Measurements from ENCODE around the gene TNS1.

The TNS1 gene

DNA sequence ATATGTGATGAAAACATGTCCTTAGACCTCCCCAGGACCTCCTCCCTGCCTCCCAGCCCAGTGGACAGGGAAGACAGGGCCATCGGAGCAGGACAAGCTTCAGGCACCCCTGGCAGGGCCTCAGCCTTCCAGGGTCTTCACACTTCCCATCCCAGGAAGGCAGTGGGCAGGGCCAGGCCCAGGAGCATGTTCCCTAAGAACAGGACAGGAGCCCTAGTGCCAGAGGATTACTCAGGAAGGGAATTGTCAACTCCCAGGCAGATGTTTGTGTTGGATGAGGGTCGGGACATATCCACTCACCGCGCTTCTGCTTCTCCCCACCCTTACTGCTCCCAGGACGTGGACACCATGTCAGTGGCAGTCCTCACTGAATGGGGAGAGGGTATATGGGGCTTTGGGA lies 138.9 kb downstream of the TNS1 start:
- no peak for DNase-seq

DNA sequence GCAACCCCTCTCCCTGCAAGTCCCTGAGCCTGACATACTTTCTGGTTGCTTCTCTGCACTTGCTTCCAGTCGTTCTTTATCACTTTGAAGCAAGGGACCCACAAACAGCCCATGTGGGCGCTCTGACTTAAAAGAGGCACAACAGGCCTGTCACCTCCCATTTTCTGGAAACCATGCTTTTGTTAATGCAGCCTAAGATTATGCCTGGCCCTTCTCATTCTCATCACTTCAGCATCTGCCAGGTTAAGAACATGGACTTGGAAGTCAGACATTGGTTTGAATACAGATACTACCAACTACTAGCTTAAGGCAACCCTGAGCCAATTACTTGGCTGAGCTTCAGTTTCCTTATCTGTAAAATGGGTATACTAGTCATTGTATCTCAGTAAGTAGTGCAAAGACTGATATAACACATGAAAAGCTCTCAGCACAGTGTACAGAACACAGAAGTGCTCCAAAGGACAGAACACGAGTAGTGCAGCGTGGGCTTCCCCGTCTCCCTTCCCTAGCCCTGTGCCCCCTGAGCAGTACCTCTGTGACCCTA lies 141.4 kb downstream of the TNS1 start:
- DNase-seq: no peak

DNA sequence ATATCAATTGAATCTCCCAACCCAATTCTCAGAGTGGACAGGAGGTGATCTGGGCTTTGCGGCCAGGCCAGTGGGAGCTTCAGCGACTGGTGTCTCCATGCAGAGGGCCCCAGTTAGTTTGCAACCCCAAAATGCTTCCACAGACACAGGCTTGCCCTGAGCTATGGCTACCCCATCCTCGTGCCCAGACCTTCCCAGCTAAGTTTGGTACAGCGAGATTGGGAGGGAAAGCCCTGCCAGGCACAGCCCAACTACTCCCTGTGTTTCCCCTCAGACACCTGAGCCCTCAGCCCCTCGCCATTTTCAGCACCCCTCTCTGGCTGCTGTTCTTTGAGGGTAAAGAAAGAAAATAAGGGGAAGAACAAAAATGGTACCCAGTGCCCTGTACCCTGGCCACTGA lies 142.9 kb downstream of the TNS1 start:
- no peak for DNase-seq

DNA sequence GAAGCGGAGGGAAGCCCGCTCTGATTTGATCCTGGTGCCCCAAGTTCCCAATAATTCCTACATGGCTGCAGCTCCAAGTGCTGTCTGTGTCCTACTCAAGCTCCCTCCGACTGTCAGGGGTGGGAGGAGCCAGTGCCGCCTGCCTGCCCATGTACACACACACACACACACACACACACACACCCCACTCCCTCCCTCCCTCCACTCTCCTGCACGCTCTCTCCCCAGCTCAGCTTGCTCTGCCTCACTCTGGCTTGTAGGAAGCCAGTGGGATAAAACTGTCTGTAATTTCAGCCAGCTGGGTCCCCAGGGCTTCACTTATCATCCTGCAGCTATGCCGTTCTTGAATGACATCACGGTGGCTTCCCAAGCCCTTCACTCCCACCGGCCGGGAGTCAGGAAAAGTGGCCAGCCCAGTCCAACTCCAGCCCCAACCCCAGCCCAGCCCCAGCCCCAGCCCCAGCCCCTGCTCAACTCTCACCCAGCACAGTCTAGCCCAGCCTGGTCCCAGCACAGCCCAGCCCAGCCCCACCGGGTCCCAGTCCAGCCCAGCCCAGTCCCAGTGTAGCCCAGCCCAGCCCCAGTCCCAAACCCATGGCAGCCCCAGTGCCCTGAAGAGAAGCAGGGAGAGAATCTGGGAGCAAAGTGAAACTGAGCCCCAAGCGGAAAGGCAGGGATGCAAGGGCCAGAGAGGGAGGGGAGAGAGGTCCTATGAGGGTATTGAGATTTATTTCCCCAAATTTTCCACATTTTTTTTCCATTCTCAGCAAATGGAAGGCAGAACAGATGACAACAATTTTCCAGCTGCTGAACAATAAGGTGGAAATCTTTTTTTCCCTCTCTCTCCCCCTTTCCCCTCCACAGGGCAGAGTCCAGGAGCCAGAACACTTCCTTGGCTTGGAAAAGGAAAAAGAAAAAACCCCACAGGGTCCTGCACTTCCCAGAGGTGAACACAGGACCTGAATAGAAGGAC lies 144.0 kb downstream of the TNS1 start:
- no peak for DNase-seq

DNA sequence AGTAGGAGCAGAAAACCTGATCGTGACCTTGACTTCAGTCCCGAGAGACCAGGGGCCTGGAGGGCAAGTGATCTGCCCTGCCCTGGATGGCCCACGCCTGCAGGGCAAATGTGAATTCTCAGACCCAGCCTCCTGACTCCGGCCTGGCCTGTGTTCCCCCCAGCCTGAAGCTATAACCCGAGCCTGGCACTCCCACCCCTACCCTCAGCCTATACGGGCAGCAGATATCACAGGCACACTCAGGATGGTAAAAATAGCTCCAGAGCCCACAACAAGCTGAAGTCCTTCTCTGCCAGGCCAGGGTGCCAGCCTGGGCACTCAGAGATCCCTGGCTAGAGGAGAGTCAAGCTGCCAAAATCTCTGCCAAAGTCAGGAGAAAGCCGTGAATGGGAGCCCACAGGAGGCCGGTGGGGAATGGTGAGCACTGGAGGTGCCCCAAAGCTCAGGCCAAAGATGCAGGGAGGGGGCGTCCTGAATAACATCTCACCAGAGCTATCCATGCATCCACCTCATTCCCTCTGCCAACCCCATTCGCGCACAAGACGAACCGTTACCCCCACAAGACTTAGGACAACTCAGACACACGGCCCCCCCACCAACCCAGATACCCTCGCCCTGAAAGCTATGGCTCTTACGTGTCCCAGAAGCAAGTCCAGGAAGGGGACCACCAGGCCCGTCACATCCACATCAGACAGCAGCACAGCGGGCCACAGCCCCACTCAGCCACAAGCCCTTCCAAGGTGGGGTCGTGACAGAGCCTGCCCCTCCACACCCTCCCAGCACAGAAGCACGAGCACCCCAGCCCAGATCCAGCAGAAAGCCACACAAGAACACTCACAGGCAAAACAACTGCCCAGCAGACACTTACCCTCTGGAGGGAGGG lies 144.9 kb downstream of the TNS1 start:
- DNase-seq: no peak

DNA sequence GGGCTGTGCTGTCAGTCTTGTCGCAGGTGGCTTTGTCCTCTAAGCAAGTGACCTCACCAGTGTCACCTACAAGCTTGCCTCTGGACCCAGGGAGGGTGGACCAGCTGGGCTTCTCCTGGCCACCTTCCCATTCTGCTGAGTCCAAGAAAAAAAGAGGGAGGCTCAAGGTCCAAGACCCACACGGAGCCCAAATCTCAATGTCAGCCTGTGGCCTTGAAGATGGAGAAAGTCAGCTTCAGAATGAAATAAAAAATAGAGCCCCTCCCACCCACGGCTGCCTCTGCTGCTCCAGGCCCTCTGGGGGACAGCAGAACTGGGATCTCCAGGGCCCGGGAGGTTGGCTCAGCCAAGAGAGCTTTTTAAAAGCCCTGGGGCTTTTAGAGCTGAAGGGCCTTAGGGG lies 145.9 kb downstream of the TNS1 start:
- no peak for DNase-seq

DNA sequence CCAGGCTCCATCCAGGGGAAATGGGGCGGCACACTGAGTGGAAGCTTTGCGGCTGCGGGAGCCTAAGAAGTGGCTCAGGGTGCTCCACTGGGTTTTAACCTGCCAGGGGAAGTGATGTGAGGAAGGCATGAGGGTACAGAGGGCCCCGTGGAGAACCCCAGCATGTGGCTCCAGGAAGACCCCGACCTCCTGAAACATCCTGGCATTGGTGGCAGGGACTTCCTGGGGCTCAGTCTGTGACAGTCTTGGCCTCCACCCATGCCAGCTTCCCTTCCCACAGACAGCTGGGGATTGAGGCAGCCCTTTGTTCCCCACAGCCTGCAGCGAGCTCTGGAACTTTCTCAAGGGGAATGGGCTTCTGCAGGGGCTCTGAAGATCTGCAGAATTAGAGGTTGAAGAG lies 146.6 kb downstream of the TNS1 start:
- DNase-seq: no peak

DNA sequence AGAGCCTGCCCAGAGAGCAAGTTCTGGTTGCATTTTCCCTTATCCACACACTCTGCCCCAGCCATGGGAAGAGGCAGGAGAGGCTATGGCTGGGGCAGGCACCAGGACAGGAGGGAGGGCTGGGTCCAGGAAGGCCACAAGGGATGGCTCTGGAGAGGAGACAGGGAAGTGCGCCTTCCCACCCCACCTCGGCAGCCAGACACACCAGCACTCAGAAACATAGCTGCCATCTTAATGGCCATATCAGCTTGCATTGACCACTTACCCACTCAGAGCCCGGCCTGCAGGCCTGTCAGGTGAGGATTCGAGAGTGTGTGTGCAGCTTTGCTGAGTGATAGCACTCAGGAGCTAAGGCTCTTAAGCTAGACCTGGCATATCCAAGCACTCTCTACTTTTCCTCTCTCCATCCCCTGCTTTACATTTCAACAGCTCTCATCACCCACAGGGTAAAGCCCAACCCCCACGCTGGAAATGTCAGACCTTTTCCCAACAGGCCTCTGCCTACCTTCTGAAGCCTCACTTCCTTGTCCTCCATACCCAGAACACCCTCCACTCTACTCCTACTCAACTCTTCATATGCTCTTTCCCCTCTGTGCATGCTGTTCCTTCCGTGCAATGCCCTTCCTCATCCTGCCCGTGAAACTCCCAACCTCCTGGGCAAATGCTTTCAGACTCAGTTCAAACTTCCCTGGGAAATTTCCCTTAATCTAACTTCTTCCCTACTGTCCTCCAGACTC lies 147.9 kb downstream of the TNS1 start:
- DNase-seq: no peak

DNA sequence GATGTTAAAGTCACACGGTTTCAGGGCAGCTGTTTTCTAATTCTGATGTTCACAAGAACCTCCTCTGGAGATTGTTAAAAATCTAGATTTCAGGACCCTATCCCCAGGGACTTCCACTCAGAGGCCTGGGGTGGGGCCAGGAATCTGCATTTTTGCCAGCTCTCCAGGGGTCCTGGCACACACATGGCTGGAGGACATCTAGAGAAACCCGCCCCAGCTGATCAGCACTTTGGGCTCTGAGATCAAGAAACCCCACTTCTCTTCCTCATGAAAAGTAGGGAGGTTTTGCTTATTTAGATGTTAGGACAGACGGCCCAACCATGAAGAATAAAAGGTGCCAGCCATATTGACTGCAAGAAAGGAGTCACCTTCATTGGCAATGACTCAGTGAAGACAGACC lies 148.8 kb downstream of the TNS1 start:
- DNase-seq: no peak

DNA sequence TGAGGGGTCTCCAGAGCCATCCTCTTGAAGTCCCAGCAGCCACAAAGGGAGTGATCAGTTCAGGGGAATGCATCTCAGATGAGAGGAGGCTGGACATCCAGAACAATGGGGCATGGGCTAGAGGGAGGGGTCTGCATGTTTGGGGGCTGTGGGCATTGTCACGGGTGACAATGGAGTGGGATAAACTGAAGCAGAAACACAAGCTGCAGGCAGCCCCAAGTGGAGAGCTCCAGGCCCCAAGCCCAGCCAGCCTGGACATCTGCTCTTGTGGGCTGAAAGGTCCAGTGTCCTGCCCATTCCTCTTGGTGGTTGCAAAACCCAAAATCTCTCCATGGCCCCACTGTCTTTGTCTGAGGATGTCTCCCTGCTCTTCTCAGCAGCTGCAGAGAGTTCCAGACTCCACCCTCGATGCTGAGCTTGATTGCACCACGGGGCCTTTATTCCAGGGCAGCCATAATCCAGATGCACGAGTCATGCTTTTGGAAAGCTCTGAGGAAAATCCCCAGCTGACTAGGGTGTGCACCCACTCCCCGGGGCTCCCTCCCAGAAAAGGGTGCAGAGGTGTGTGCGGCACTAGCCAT lies 149.4 kb downstream of the TNS1 start:
- DNase-seq: no peak

DNA sequence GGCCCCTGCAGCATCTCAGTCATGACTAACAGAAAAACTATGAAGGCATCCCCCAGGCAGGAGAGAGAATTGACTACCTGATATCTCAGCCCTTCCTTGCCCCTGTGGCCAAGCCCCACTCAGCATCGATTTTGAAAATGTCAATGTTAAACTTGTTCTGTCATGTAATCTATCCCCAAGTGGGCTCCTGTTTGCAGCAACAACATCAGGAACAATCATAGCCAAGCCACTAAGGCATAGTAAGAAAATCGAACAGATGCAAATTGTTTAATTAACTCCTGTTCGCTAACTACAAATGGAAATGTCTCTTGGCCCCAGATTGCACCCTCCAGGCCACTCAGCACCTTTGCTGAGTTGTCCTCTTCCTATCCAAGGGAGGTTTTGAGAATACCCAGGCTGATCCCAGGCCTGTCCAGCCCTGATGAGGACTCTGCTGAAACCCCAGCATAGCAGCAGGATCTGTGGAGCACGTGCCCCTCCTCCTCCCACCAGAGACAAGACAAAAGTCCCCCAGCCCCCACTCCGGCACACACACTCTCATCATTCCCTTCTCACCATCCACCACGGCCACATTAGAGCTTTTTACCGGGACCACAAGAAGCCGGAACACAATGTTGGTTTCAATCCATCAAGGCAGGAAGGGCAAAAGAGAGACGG lies 150.1 kb downstream of the TNS1 start:
- DNase-seq: no peak

DNA sequence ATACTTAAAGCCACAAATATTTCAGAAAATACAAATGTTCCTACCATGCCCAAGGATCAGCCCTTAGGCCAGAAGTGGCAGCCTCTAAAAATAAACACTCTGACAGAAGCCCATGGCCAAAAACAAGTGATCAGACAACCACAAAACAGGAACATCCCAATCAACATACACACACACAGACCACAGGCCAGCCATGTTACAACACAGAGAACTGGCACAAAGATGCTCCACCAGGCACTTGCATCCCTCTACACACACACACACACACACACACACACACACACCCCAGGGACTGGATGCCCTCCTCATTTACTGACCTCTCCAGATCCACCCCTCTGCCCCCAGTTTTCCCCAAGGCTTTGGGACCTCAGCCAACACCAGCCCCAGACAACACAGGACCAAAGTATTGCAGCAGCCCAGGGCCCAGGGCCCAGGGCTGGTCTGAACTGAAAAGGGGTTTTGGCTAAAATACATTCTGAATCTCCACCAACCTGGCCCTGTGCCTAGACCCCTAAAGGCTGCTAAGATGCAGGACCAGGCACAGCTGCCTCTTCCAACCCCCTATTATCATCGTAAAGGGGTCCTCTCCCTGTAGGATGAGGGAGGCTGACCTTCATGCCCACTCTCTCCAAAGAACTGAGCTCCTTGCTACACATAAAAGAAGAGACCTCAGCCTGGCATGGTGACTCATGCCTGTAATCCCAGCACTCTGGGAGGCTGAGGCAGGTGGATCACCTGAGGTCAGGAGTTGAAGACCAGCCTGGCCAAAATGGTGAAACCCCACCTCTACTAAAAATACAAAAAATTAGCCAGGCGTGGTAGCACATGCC lies 151.4 kb downstream of the TNS1 start:
- no peak for DNase-seq

DNA sequence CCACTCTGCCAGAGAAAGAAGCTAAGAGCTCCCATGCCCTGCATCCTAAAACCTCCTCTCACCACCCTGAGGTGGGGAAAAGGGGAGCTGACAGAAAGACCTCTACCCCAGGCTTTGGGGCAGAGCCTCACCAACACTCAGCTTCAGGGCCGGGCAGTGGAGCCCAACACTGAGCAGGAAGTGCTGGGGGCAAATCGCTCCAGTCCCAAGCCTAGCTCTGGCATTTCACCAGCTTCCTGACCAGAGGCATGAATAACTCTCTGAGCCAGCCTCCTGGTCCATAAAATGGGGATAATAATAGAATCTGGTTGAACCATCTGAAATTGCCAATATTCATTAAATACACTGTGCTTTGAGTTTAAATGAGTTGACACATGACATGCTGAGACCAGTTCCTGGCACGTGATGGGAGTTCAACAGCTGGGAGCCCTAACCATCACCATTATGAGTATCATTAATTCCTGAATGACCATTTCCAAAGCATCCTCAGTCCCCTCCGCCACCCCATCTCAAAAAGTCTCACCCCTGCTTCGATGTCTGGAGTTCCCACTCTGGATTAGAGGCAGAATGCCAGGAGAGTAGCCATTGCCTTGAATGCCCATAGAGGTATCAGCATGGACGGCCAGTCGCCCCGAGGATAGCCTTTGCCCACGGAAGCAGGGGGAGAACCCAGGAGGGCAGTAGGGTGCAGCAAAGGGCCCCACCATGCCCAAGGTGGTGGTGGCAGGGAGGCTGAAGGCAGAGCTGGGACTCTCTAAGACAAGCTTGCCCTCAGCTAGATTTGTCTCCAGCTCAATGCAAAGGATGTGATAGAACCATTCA lies 153.4 kb downstream of the TNS1 start:
- DNase-seq: no peak

DNA sequence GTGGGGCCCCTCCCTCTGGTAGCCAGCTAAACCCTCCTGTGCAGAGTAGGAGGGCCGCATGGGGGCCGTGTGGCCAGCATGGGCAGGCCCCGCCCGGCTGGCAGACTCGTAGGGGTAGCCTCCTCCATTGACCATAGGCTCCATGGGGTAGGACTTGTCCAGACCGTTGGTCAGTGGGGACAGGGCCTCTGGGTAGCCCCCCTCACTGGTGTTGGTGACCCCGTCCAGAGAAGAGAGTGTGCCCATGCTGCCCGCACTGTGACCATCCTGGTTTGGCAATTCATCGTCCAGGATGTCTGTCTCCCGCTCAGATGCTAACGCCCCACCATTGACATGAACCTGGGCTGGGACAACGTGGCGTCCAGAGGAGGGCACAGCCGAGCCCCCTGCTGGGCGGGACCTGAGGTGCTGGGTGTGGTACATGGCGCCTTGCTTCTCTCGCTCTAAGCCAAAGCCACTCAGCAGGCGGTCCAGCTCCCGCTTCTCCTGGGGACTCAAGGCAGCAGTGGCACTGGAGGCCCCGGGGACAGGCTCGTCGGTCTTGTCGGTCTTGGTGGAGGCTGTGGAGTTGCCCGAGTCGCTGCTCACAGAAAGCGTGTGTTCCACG lies 154.3 kb downstream of the TNS1 start:
- DNase-seq: no peak

DNA sequence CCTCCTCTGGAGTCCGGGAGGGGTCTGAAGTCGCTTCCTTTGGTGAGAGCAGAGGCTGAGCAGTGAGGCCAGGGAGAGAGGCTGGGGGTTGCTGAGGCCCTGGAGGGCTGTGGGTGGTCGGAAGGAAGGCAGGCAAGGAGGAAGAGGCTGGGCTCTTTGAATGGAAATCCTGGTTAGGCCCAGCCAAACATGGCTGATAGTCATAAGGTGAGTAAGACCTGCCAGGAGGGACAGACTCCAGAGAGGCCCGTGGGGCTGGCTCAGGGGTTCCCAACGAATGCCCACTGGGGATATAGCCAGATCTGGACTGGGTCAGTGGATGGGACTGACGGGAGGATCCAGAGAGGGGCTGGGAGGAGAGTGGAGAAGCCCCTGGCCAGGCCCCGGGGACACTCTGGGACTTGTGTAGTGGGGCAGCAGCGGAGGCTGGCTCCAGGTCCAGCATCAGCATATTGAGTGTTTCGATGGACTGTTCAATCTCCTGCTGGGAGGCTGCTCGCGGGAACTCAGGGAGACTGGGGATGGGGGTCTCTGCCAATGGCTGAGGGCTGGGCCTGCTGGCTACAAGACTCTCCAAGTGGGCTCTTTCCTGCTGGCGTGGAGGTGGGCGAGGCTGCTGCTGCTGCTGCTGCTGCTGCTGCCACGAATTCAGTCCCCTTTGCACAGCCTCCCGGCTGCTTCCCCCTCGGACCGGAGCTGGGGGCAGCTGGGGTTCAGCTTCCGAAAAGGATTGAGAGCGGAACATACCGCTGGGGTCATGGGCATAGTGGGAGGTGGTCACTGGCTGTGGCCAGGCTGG lies 155.0 kb downstream of the TNS1 start:
- no peak for DNase-seq

DNA sequence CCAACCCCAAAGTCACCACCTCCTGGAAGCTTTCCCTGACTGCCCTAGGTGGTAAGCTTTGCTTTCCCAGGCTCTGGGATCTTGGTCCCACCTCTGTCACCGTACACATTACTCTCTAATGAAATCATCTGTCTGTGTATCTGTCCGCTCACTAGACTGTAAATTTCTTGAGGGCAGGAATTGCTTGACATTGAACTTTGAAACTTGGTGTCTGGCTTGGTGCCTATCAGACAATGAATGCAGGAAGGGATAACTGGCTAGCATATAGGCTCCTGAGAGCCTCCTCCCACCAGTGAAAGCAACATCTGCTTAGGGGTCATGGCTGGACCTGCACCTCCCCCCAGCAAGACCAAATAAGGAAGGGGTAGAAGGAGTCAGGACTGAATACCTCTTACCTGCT lies 155.7 kb downstream of the TNS1 start:
- no peak for DNase-seq

DNA sequence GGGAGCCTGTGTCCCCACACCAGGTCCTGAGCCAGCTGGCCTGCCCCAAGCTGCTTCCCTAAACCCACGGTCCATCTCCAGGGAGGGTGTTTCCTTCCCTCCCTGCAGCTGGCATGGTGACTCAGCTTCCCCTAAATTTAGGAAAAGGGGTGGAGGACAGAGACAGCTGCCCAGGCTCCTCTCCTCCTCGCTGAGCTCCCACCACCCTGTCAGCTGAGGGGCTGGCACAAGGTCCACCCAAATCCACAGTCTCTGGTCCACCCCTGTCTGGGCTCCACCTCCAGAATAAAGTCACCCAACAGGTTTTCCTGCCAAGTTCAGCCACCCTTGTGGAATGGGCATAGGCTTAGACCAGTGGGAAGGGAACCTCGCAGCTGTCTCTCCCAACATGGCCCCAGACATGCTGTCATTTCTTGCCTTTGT lies 156.5 kb downstream of the TNS1 start:
- DNase-seq: no peak

DNA sequence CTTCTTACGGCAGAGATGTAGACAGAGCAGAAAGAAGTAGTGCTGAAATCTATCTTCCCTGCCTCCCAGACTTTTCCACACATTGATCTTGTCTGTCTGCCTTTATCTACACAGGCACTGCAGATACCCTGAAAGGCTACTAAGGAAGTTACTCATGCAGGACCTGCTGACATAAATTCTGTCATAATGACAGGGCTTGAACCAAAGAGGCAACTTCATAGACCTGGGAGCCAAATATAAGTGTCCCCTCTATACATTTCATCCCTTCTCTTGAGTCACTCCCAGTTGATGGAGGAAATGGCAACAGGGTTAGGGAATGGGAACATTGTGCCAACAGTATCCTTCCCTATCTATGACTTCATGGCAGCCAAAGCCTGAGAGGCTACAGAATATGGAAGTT lies 157.5 kb downstream of the TNS1 start:
- DNase-seq: no peak

DNA sequence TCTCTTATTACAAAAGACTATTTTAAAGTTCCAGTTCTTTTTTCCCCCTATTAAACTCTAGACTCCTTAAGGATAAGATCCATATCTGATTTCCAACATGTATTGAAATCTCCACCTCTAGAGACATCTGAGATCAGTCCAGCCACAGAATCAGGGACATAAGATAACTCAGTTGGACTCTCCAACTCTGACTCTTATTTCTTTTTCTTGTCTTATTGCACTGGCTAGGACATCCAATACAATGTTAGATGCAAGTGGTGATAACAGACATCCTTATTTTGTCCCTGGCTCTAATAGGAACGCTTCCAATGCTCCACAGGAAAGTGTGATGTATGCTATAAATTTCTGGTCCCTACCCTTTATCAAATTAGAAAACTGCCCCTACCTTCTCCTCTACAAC lies 158.1 kb downstream of the TNS1 start:
- no peak for DNase-seq

Measured in activated CD4-positive, alpha-beta T cell treated with anti-CD3 and anti-CD28 coated beads, Interleukin-2, amount 50 U/mL, for 16 hours (primary cell).